Endothelial cell (in vitro differentiated cells): Measurements from ENCODE around the gene CCDC124. TPM values are rescaled to one million over a fixed set of nuclear protein-coding genes. Genes with fewer than 3 reads are reported as not detected.

Experiments
- DNase-seq: peaks from one replicate; pipeline ENCODE4 v3.0.0; 2021; ENCODE audit warnings: low spot score
- H3K27ac Mint-ChIP-seq: one replicate; pipeline ENCODE4 v1.8.0; 2021; ENCODE audit warnings: mixed read lengths, inconsistent platforms; ENCODE audit not compliant: unreplicated experiment
- H3K27me3 Mint-ChIP-seq: one replicate; pipeline ENCODE4 v1.8.0; 2021; ENCODE audit warnings: mild to moderate bottlenecking, moderate library complexity, mixed read lengths, inconsistent platforms; ENCODE audit not compliant: unreplicated experiment
- H3K36me3 Mint-ChIP-seq: one replicate; pipeline ENCODE4 v1.8.0; 2021; ENCODE audit warnings: mild to moderate bottlenecking, low read depth, mixed read lengths, inconsistent platforms; ENCODE audit not compliant: unreplicated experiment
- H3K4me1 Mint-ChIP-seq: one replicate; pipeline ENCODE4 v1.8.0; 2021; ENCODE audit warnings: mild to moderate bottlenecking, mixed read lengths, inconsistent platforms; ENCODE audit not compliant: unreplicated experiment
- H3K4me3 Mint-ChIP-seq: one replicate; pipeline ENCODE4 v1.8.0; 2021; ENCODE audit warnings: mild to moderate bottlenecking, mixed read lengths, inconsistent platforms; ENCODE audit not compliant: unreplicated experiment
- H3K9me3 Mint-ChIP-seq: one replicate; pipeline ENCODE4 v1.8.0; 2021; ENCODE audit warnings: mixed read lengths, inconsistent platforms; ENCODE audit not compliant: unreplicated experiment
- CTCF ChIP-seq: fragments of 200-600 bp; sonication (generic); IDR thresholded peaks from one replicate; pipeline ENCODE4 v1.5.0; 2021; ENCODE audit warnings: antibody characterized with exemption; ENCODE audit not compliant: unreplicated experiment
- total RNA-seq: library from RNA; stranded (reverse); fragmentation: NEBNext Ultra II Directional; extraction: Animal tissue kit (Norgen Biotek cat#: 25700); gene quantifications from one replicate; pipeline ENCODE4 v1.2.1, GENCODE V29; 2021; ENCODE audit not compliant: unreplicated experiment

The CCDC124 gene
- total RNA-seq, 1 donor from 2014 or later, result 68.2 TPM

GRCh38 chr19:17975032-17975431 lies 42.2 kb downstream of the CCDC124 start:
- peaks cover 10% of the 10 kb centered on the region for H3K36me3 Mint-ChIP-seq
- peak overlapping the region; percentile 20 for H3K27ac Mint-ChIP-seq
- peaks cover 4% of the 10 kb centered on the region for H3K27me3 Mint-ChIP-seq
- no peak for DNase-seq
- H3K9me3 Mint-ChIP-seq, result no peaks in the 10 kb centered on the region
- peak overlapping the region; percentile 65 for H3K4me3 Mint-ChIP-seq
- no peaks in the 10 kb centered on the region for H3K4me1 Mint-ChIP-seq
- no peak for TF ChIP-seq CTCF

- Mint-ChIP-seq H3K4me1 (no peaks in the 10 kb centered on the region), H3K9me3 (no peaks in the 10 kb centered on the region), H3K27ac (no peak overlapping the region), H3K36me3 (peaks cover 10% of the 10 kb centered on the region), H3K4me3 (no peak overlapping the region), H3K27me3 (peaks cover 4% of the 10 kb centered on the region)
- no peak for TF ChIP-seq CTCF
- no peak for DNase-seq
Measured at GRCh38 chr19:17977021-17977420, 44.2 kb downstream of the CCDC124 start.

- TF ChIP-seq CTCF, result no peak
- no peak for DNase-seq
- Mint-ChIP-seq H3K4me1 (no peaks in the 10 kb centered on the region), H3K4me3 (no peak overlapping the region), H3K27ac (peak overlapping the region; percentile 13), H3K9me3 (no peaks in the 10 kb centered on the region), H3K27me3 (peaks cover 4% of the 10 kb centered on the region), H3K36me3 (peaks cover 10% of the 10 kb centered on the region)
Measured at GRCh38 chr19:17977488-17977887, 44.7 kb downstream of the CCDC124 start.

GRCh38 chr19:17981611-17982010 lies 48.8 kb downstream of the CCDC124 start:
- Mint-ChIP-seq H3K36me3 (peaks cover 6% of the 10 kb centered on the region), H3K4me3 (no peak overlapping the region), H3K27me3 (peaks cover 4% of the 10 kb centered on the region), H3K9me3 (no peaks in the 10 kb centered on the region), H3K27ac (no peak overlapping the region), H3K4me1 (peaks cover 3% of the 10 kb centered on the region)
- no peak for DNase-seq
- TF ChIP-seq CTCF, result no peak

- DNase-seq, result no peak
- peaks cover 4% of the 10 kb centered on the region for H3K27me3 Mint-ChIP-seq
- TF ChIP-seq CTCF, result no peak
- H3K4me1 Mint-ChIP-seq, result peaks cover 3% of the 10 kb centered on the region
- H3K9me3 Mint-ChIP-seq, result no peaks in the 10 kb centered on the region
- H3K27ac Mint-ChIP-seq, result no peak overlapping the region
- H3K4me3 Mint-ChIP-seq, result no peak overlapping the region
- H3K36me3 Mint-ChIP-seq, result peaks cover 6% of the 10 kb centered on the region
Measured at GRCh38 chr19:17982430-17982829, 49.6 kb downstream of the CCDC124 start.
